Cerebellar cortex (tissue), 1 donor: Measurements from ENCODE around the gene SMYD2.

ENCODE experiments used
- DNase-seq: peaks from one replicate; pipeline ENCODE4 v3.0.0-alpha.2; 2015; ENCODE audit warnings: low spot score

Gene SMYD2

GRCh38 chr1:214303141-214303930 lies 22.4 kb downstream of the SMYD2 start:
- DNase-seq, result no peak

- no peak for DNase-seq
Measured at GRCh38 chr1:214305164-214305751, 24.3 kb downstream of the SMYD2 start.

GRCh38 chr1:214306269-214306668 lies 25.3 kb downstream of the SMYD2 start:
- DNase-seq, result no peak

- no peak for DNase-seq
Measured at GRCh38 chr1:214310010-214310409, 29.1 kb downstream of the SMYD2 start.

GRCh38 chr1:214310777-214311690 lies 30.1 kb downstream of the SMYD2 start:
- no peak for DNase-seq

GRCh38 chr1:214312530-214313051 lies 31.6 kb downstream of the SMYD2 start:
- no peak for DNase-seq

GRCh38 chr1:214314178-214314843 lies 33.4 kb downstream of the SMYD2 start:
- DNase-seq, result no peak

GRCh38 chr1:214316593-214316992 lies 35.6 kb downstream of the SMYD2 start:
- DNase-seq, result no peak

GRCh38 chr1:214317300-214317699 lies 36.3 kb downstream of the SMYD2 start:
- no peak for DNase-seq

- DNase-seq, result no peak
Measured at GRCh38 chr1:214317734-214318133, 36.8 kb downstream of the SMYD2 start.

- DNase-seq, result no peak
Measured at GRCh38 chr1:214318356-214318755, 37.4 kb downstream of the SMYD2 start.

GRCh38 chr1:214318956-214319736 lies 38.2 kb downstream of the SMYD2 start:
- DNase-seq, result no peak

GRCh38 chr1:214319938-214320337 lies 39.0 kb downstream of the SMYD2 start:
- DNase-seq, result no peak

GRCh38 chr1:214321705-214322453 lies 40.9 kb downstream of the SMYD2 start:
- no peak for DNase-seq

GRCh38 chr1:214324896-214325800 lies 44.2 kb downstream of the SMYD2 start:
- DNase-seq, result no peak

GRCh38 chr1:214326406-214326805 lies 45.4 kb downstream of the SMYD2 start:
- no peak for DNase-seq

GRCh38 chr1:214327514-214327913 lies 46.6 kb downstream of the SMYD2 start:
- no peak for DNase-seq

GRCh38 chr1:214328770-214329469 lies 48.0 kb downstream of the SMYD2 start:
- DNase-seq, result peak; percentile 90
